HG03521 (cell line): ENCODE results near the gene HPN.

Experiments
- ATAC-seq: cut with Tn5 transposase; IDR thresholded peaks from one replicate; pipeline ENCODE4 v1.9.1; 2021; ENCODE audit warnings: mild to moderate bottlenecking, moderate library complexity; ENCODE audit not compliant: unreplicated experiment

Gene HPN

GRCh38 chr19:35060160-35060855, 18.8 kb downstream of the HPN start:
- ATAC-seq = no peak

GRCh38 chr19:35061583-35062373, 20.3 kb downstream of the HPN start:
- ATAC-seq = no peak

- ATAC-seq = no peak
Observed at GRCh38 chr19:35062942-35063341, 21.4 kb downstream of the HPN start.

GRCh38 chr19:35063940-35064818, 22.7 kb downstream of the HPN start:
- ATAC-seq = no peak

GRCh38 chr19:35065574-35065973, 24.1 kb downstream of the HPN start:
- no peak for ATAC-seq

- no peak for ATAC-seq
Observed at GRCh38 chr19:35066121-35066520, 24.6 kb downstream of the HPN start.

- ATAC-seq = peak; percentile 77
Observed at GRCh38 chr19:35066691-35067563, 25.4 kb downstream of the HPN start.

GRCh38 chr19:35068941-35069634, 27.6 kb downstream of the HPN start:
- ATAC-seq = no peak

- ATAC-seq = no peak
Observed at GRCh38 chr19:35069696-35070095, 28.2 kb downstream of the HPN start.

GRCh38 chr19:35070471-35070870, 28.9 kb downstream of the HPN start:
- no peak for ATAC-seq

- no peak for ATAC-seq
Observed at GRCh38 chr19:35073516-35073915, 32.0 kb downstream of the HPN start.

GRCh38 chr19:35073941-35074340, 32.4 kb downstream of the HPN start:
- ATAC-seq = no peak

GRCh38 chr19:35074426-35075201, 33.1 kb downstream of the HPN start:
- ATAC-seq = no peak

- ATAC-seq = no peak
Observed at GRCh38 chr19:35075202-35076025, 33.9 kb downstream of the HPN start.

- ATAC-seq = no peak
Observed at GRCh38 chr19:35076026-35076370, 34.5 kb downstream of the HPN start.

GRCh38 chr19:35076657-35077056, 35.1 kb downstream of the HPN start:
- no peak for ATAC-seq

GRCh38 chr19:35077411-35078223, 36.1 kb downstream of the HPN start:
- no peak for ATAC-seq

- no peak for ATAC-seq
Observed at GRCh38 chr19:35079826-35080225, 38.3 kb downstream of the HPN start.
